Activated naive CD8-positive, alpha-beta T cell (primary cell): ENCODE measurements around the gene ACOXL.

ENCODE experiments used
- H3K27ac Mint-ChIP-seq: one replicate; pipeline ENCODE4 v1.8.0; 2021; ENCODE audit warnings: mixed read lengths
- H3K27me3 Mint-ChIP-seq: one replicate; pipeline ENCODE4 v1.8.0; 2021; ENCODE audit warnings: mixed read lengths
- H3K36me3 Mint-ChIP-seq: one replicate; pipeline ENCODE4 v1.8.0; 2021; ENCODE audit warnings: mixed read lengths
- H3K4me1 Mint-ChIP-seq: one replicate; pipeline ENCODE4 v1.8.0; 2021; ENCODE audit warnings: low read depth, mixed read lengths
- H3K4me3 Mint-ChIP-seq: one replicate; pipeline ENCODE4 v1.8.0; 2021; ENCODE audit warnings: mild to moderate bottlenecking, mixed read lengths
- H3K9me3 Mint-ChIP-seq: one replicate; pipeline ENCODE4 v1.8.0; 2021; ENCODE audit warnings: low read depth, mixed read lengths

Gene ACOXL

GRCh38 chr2:110868971-110869370, 136.6 kb downstream of the ACOXL start:
- Mint-ChIP-seq H3K27me3 (peaks cover 1% of the 10 kb centered on the region), H3K9me3 (no peaks in the 10 kb centered on the region), H3K4me1 (peaks cover 62% of the 10 kb centered on the region), H3K4me3 (no peak overlapping the region), H3K36me3 (no peaks in the 10 kb centered on the region), H3K27ac (no peak overlapping the region)

GRCh38 chr2:110869472-110870446, 137.4 kb downstream of the ACOXL start:
- H3K9me3 Mint-ChIP-seq: no peaks in the 10 kb centered on the region
- H3K4me3 Mint-ChIP-seq: no peak overlapping the region
- H3K27ac Mint-ChIP-seq: no peak overlapping the region
- H3K36me3 Mint-ChIP-seq: no peaks in the 10 kb centered on the region
- H3K27me3 Mint-ChIP-seq: peaks cover 1% of the 10 kb centered on the region
- H3K4me1 Mint-ChIP-seq: peaks cover 60% of the 10 kb centered on the region

DNA sequence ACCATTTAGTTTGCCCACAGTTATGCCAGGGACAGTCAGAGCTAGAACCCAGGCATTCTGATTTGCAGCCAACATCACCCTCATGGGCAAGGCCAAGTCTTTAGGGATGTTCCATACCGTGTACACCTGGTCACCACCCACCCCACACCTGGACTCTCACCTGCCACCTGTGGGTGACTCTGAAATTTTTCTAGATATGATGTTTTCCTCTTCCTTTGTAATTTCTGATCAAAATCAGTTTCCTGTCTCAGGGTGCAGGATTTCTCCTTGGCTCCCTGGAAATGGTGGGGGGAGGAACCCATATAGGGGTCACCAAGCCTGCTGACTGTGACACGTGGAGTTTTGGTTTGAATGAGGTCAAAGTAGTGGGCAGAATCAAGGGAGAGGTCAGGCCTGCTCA, 138.2 kb downstream of the ACOXL start:
- peaks cover 55% of the 10 kb centered on the region for H3K4me1 Mint-ChIP-seq
- H3K4me3 Mint-ChIP-seq: no peak overlapping the region
- no peaks in the 10 kb centered on the region for H3K36me3 Mint-ChIP-seq
- peaks cover 1% of the 10 kb centered on the region for H3K27me3 Mint-ChIP-seq
- H3K9me3 Mint-ChIP-seq: no peaks in the 10 kb centered on the region
- no peak overlapping the region for H3K27ac Mint-ChIP-seq

GRCh38 chr2:110871637-110872036, 139.3 kb downstream of the ACOXL start:
- H3K27me3 Mint-ChIP-seq: peaks cover 1% of the 10 kb centered on the region
- H3K27ac Mint-ChIP-seq: no peak overlapping the region
- H3K4me1 Mint-ChIP-seq: peaks cover 48% of the 10 kb centered on the region
- no peaks in the 10 kb centered on the region for H3K9me3 Mint-ChIP-seq
- no peak overlapping the region for H3K4me3 Mint-ChIP-seq
- no peaks in the 10 kb centered on the region for H3K36me3 Mint-ChIP-seq

DNA sequence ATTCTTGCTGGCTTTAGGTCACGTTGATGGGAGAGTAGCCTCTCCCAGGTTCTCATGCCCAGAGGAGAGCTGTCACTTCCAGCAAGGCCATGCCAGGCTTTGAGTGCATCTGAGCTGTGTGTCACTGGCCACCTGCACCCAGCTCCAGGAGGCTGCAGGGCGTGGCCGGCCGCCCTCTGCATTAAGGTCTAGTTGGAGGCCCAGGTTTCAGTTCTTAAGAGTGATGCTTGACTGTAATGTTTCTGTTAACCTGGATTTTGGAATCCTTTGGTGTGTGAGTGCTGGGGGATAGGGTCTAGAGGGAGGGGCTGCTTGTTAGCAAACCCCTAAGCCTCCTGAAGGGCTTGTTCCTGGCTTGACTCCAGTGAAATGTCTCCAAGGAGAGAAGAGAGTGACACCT, 140.1 kb downstream of the ACOXL start:
- H3K27me3 Mint-ChIP-seq: peaks cover 1% of the 10 kb centered on the region
- no peak overlapping the region for H3K4me3 Mint-ChIP-seq
- no peaks in the 10 kb centered on the region for H3K36me3 Mint-ChIP-seq
- H3K4me1 Mint-ChIP-seq: peaks cover 49% of the 10 kb centered on the region
- peak overlapping the region; percentile 11 for H3K27ac Mint-ChIP-seq
- no peaks in the 10 kb centered on the region for H3K9me3 Mint-ChIP-seq

DNA sequence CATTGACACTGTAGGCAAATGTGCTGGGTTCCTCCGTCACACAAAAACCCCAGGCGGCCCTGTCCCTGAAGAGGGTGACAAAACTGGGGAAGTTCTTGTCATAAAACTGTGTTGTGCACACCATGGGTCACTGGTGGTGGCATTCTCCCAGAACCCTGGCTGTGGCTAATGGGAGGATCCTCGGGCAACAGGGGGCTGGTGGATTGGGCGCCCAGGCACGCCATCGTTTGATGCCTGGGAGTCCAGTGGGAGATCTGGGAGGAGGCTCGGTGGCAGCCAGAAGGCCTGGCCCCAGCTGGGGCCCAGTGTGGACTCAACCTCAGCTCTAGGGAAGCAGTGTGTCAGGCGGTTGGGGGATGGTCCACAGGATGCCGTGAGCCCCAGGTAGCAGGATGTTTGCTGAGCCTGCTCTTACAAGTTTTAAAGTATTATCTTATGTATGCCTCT, 140.7 kb downstream of the ACOXL start:
- H3K27ac Mint-ChIP-seq: peak overlapping the region; percentile 11
- H3K4me3 Mint-ChIP-seq: peak overlapping the region; percentile 46
- no peaks in the 10 kb centered on the region for H3K36me3 Mint-ChIP-seq
- no peaks in the 10 kb centered on the region for H3K9me3 Mint-ChIP-seq
- H3K4me1 Mint-ChIP-seq: peaks cover 49% of the 10 kb centered on the region
- peaks cover 1% of the 10 kb centered on the region for H3K27me3 Mint-ChIP-seq

- Mint-ChIP-seq H3K36me3 (no peaks in the 10 kb centered on the region), H3K4me1 (peaks cover 47% of the 10 kb centered on the region), H3K9me3 (no peaks in the 10 kb centered on the region), H3K4me3 (no peak overlapping the region), H3K27me3 (no peaks in the 10 kb centered on the region), H3K27ac (no peak overlapping the region)
Observed at GRCh38 chr2:110873597-110874452, 141.5 kb downstream of the ACOXL start.

DNA sequence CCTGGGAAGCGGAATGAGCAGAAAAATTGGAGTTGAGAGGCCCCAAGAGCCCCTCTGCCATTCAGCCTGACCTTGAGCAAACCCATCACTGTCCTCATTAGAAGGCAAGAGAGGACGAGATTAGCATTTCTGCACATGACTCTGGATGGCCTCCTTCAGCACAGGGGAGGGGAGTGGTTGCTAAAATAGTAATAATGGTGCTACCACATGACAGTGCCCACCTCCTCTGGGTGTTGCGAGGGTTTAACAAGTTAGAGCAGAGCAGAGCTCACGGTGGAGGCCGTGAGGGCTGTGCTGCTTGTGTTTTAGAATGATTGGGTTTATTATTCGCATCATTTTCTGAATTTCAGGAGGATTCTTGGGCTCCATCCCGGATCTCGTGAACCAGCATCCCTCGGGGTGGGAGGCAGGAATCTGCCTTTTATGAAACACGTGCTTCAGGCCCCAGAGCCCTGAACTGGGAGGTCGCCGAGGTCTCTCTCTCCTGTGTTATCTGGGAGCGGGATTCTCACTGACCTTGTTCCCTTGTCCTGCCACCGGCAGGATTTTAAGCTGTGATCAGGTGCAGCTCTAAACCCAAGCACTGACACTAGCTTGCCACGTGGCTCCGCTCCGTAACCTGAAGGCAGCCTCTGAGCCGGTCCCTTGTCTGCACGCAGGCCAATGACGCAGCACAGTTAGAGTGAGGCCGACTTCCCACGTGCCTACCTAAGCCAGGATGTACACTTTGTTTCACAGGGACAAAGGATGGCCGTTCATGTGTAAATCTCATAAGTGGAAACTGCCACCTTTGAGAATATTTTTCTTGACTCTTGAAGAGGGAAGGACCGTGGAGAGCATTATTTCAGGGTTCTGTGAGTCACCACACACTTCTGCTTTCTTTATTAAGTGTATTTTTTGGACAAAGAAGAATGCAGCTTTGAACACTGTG, 142.3 kb downstream of the ACOXL start:
- no peaks in the 10 kb centered on the region for H3K27me3 Mint-ChIP-seq
- H3K27ac Mint-ChIP-seq: no peak overlapping the region
- peaks cover 47% of the 10 kb centered on the region for H3K4me1 Mint-ChIP-seq
- peaks cover 2% of the 10 kb centered on the region for H3K36me3 Mint-ChIP-seq
- H3K9me3 Mint-ChIP-seq: no peaks in the 10 kb centered on the region
- no peak overlapping the region for H3K4me3 Mint-ChIP-seq

DNA sequence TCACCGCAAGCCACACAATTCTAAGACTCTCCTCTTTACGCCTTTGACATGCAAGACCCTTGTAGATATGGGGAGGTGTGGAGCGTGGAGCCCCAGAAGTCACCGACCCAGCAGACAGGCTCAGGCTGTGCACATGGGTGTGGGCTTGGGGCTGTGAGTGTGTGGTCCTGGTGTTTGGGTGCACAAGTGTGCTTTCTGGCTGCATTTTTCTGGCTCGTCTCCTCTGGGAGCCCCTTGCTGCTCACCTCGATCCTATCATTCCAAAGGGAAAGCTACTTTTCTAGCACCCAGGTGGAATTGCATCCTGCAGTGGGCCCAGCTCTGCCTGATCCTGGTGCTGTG, 143.0 kb downstream of the ACOXL start:
- Mint-ChIP-seq H3K27me3 (no peaks in the 10 kb centered on the region), H3K4me1 (peaks cover 45% of the 10 kb centered on the region), H3K4me3 (no peak overlapping the region), H3K9me3 (no peaks in the 10 kb centered on the region), H3K36me3 (peaks cover 2% of the 10 kb centered on the region), H3K27ac (no peak overlapping the region)

DNA sequence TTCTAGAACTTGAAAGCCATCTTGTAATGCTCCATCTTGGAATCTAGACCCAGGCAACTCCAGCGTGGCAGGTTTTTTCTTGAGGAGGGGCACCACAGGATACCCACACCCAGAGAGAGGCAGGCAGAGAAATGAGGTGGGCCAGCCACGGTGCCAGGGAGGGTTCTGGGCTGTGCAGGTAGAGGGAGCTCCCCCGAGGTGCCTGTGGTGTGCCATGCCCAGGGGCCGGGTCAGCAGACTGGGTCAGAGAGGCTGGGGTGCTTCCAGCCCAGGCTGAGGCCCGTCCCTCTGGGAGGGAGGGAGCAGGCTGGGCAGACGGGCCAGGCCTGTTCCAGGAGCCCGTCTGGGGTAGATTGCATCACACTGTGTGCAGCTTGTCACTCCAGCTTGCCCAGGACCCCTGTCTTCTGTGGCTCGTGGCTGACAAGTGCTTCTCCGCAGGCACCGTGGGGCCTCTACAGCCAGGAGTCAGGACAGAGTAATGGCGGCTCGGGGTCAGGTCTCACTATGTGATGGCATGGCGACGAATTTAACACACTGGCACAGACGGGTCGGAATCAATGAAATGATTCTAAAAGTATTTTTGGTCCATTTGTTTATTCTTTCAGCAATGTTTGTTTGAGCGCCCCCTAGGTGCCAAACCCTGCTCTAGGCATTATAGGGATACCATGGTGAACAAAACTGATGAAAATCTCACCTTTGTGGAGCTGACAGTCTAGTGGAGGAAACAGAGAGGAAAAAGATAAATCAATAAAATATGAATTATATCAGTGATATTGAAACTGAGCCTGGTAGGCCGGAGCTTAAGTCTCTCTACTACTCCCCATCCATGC, 144.0 kb downstream of the ACOXL start:
- no peak overlapping the region for H3K27ac Mint-ChIP-seq
- peaks cover under 1% of the 10 kb centered on the region for H3K9me3 Mint-ChIP-seq
- H3K4me1 Mint-ChIP-seq: peaks cover 39% of the 10 kb centered on the region
- H3K27me3 Mint-ChIP-seq: no peaks in the 10 kb centered on the region
- peaks cover 2% of the 10 kb centered on the region for H3K36me3 Mint-ChIP-seq
- peak overlapping the region; percentile 36 for H3K4me3 Mint-ChIP-seq

GRCh38 chr2:110877031-110877827, 144.9 kb downstream of the ACOXL start:
- Mint-ChIP-seq H3K27me3 (peaks cover 1% of the 10 kb centered on the region), H3K36me3 (peaks cover 2% of the 10 kb centered on the region), H3K4me1 (peaks cover 33% of the 10 kb centered on the region), H3K27ac (no peak overlapping the region), H3K9me3 (peaks cover 6% of the 10 kb centered on the region), H3K4me3 (peak overlapping the region; percentile 36)

- Mint-ChIP-seq H3K27me3 (peaks cover 1% of the 10 kb centered on the region), H3K4me3 (no peak overlapping the region), H3K9me3 (peaks cover 6% of the 10 kb centered on the region), H3K27ac (no peak overlapping the region), H3K36me3 (peaks cover 2% of the 10 kb centered on the region), H3K4me1 (peaks cover 26% of the 10 kb centered on the region)
Observed at GRCh38 chr2:110878150-110878549, 145.8 kb downstream of the ACOXL start.

- no peak overlapping the region for H3K4me3 Mint-ChIP-seq
- peaks cover 2% of the 10 kb centered on the region for H3K36me3 Mint-ChIP-seq
- H3K27me3 Mint-ChIP-seq: peaks cover 1% of the 10 kb centered on the region
- peaks cover 6% of the 10 kb centered on the region for H3K9me3 Mint-ChIP-seq
- no peak overlapping the region for H3K27ac Mint-ChIP-seq
- H3K4me1 Mint-ChIP-seq: peaks cover 6% of the 10 kb centered on the region
Observed at GRCh38 chr2:110881908-110882307, 149.5 kb downstream of the ACOXL start.
